HCT116 (cell line): ENCODE data around the gene RAD17. TPM values are rescaled to one million over a fixed set of nuclear protein-coding genes. Genes with fewer than 3 reads are reported as not detected.

Experiments used
- ATAC-seq: fragments of 200-7000 bp; cut with Tn5 transposase; 2 replicates; pipeline ENCODE4 v1.9.1; 2020; ENCODE audit warnings: mild to moderate bottlenecking, moderate library complexity
- BruUV-seq: library from RNA; stranded (reverse); fragments of 400-500 nt; replicated peaks from 2 replicates; lab custom pipeline; 2021; lab: Mats Ljungman, UMichigan
- CTCF ChIA-PET: fragments of 300-600 bp; sonication (Branson Sonifier 250); formaldehyde crosslinking; loops from one replicate; lab custom pipeline; 2021; ENCODE audit warnings: antibody characterized with exemption; lab: Charles Lee
- POLR2A ChIA-PET: fragments of 300-600, 350-600 bp; sonication (Branson Sonifier 250); formaldehyde crosslinking; loops from one replicate; lab custom pipeline; 2021; ENCODE audit warnings: antibody characterized with exemption; lab: Charles Lee
- RAD21 ChIA-PET, 2 experiments: fragments of 300-600 bp; sonication (Branson Sonifier 250); formaldehyde crosslinking; loops; one replicate each; lab custom pipeline; 2023; ENCODE audit warnings: low total read pairs in 2 of 2; ENCODE audit not compliant: uncharacterized antibody in 2 of 2, unreplicated experiment in 2 of 2, low non-redundant PET in 1 of 2; lab: Charles Lee
- DNase-seq: peaks from one replicate; pipeline ENCODE4 v3.0.0-alpha.2; 2010; ENCODE audit warnings: low read depth, low spot score
- H2AFZ ChIP-seq: fragments of 200-600 bp; shearing (Covaris generic), sonication (generic); 2 replicates; pipeline ENCODE4 v1.6.1; 2017; ENCODE audit warnings: low read depth, mixed run types, mixed read lengths, antibody characterized with exemption, low read length; ENCODE audit not compliant: poor library complexity, severe bottlenecking
- H3K27ac ChIP-seq: 2 replicates; pipeline ENCODE4 v1.5.1; 2012; ENCODE audit warnings: low read depth, low read length
- H3K27me3 ChIP-seq: fragments of 200-600 bp; sonication (generic); 2 replicates; pipeline ENCODE4 v1.6.1; 2016; ENCODE audit warnings: mixed run types, low read length, mixed read lengths; ENCODE audit not compliant: insufficient read depth
- H3K36me3 ChIP-seq, 2 experiments: fragments of 200-500 bp in 1 of 2; fragments of 200-600 bp in 1 of 2; sonication (Bioruptor generic) in 1 of 2; sonication (generic) in 1 of 2; 2 replicates each; pipeline versions ENCODE4 v1.5.1 to v1.6.1; 2014 to 2016; ENCODE audit warnings: low read length in 2 of 2, inconsistent platforms in 1 of 2, mixed read lengths in 1 of 2, mixed run types in 1 of 2; ENCODE audit not compliant: insufficient read depth in 2 of 2, control insufficient read depth in 1 of 2
- H3K4me1 ChIP-seq, 2 experiments: fragments of 200-600 bp in 1 of 2; sonication (generic) in 1 of 2; 2 replicates each; pipeline versions ENCODE4 v1.5.1 to v1.6.1; 2012 to 2017; ENCODE audit warnings: low read length in 2 of 2, inconsistent platforms in 1 of 2, mild to moderate bottlenecking in 1 of 2, mixed read lengths in 1 of 2, mixed run types in 1 of 2, moderate library complexity in 1 of 2; ENCODE audit not compliant: insufficient read depth in 2 of 2, control insufficient read depth in 1 of 2
- H3K4me2 ChIP-seq: fragments of 200-600 bp; sonication (generic); 2 replicates; pipeline ENCODE4 v1.6.1; 2017; ENCODE audit warnings: mixed run types, low read length, mixed read lengths
- H3K4me3 ChIP-seq, 2 experiments: fragments of 200-600 bp in 1 of 2; sonication (generic) in 1 of 2; replicated peaks in 1 of 2; 2 replicates each; pipeline ENCODE4 v1.5.1; 2011 to 2016; ENCODE audit warnings: low read length in 2 of 2, control low read depth in 1 of 2, low read depth in 1 of 2, mild to moderate bottlenecking in 1 of 2, mixed read lengths in 1 of 2, mixed run types in 1 of 2
- H3K79me2 ChIP-seq: fragments of 200-600 bp; sonication (generic); 2 replicates; pipeline ENCODE4 v1.6.1; 2017; ENCODE audit warnings: mild to moderate bottlenecking, mixed run types, low read length, moderate library complexity, mixed read lengths; ENCODE audit not compliant: insufficient read depth
- H3K9ac ChIP-seq: fragments of 200-600 bp; sonication (generic); 2 replicates; pipeline ENCODE4 v1.6.1; 2016; ENCODE audit warnings: low read length, mixed read lengths
- H3K9me2 ChIP-seq: fragments of 200-600 bp; sonication (generic), shearing (Covaris generic); 2 replicates; pipeline ENCODE4 v1.6.1; 2017; ENCODE audit warnings: mixed run types, mild to moderate bottlenecking, moderate library complexity; ENCODE audit not compliant: insufficient read depth
- H3K9me3 ChIP-seq, 2 experiments: fragments of 200-500 bp in 1 of 2; fragments of 200-600 bp in 1 of 2; sonication (Bioruptor generic) in 1 of 2; sonication (generic) in 1 of 2; 2 replicates each; pipeline ENCODE4 v1.6.1; 2014 to 2017; ENCODE audit warnings: low read length in 2 of 2, mixed read lengths in 2 of 2, inconsistent platforms in 1 of 2, low read depth in 1 of 2, mild to moderate bottlenecking in 1 of 2, mixed run types in 1 of 2, moderate library complexity in 1 of 2; ENCODE audit not compliant: control insufficient read depth in 1 of 2, insufficient read depth in 1 of 2
- H4K20me1 ChIP-seq: fragments of 200-600 bp; sonication (generic), shearing (Covaris generic); 2 replicates; pipeline ENCODE4 v1.6.1; 2017; ENCODE audit warnings: mixed run types, mild to moderate bottlenecking, moderate library complexity; ENCODE audit not compliant: insufficient read depth
- CBX3 ChIP-seq: IDR thresholded peaks from 2 replicates; pipeline ENCODE4 v1.6.1; 2012; ENCODE audit warnings: low read depth
- CEBPB ChIP-seq: IDR thresholded peaks from 2 replicates; pipeline ENCODE4 v1.6.1; 2012; ENCODE audit warnings: low read depth
- EGR1 ChIP-seq: IDR thresholded peaks from 2 replicates; pipeline ENCODE4 v1.6.1; 2012; ENCODE audit warnings: low read depth
- ELF1 ChIP-seq: IDR thresholded peaks from 2 replicates; pipeline ENCODE4 v1.6.1; 2012; ENCODE audit warnings: low read depth, borderline replicate concordance
- EZH2 ChIP-seq: fragments of 200-600 bp; sonication (generic); IDR thresholded peaks from 2 replicates; pipeline ENCODE4 v1.6.1; 2017; ENCODE audit warnings: antibody characterized with exemption, mixed run types
- EZH2phosphoT487 ChIP-seq: fragments of 200-600 bp; IDR thresholded peaks from 2 replicates; pipeline ENCODE4 v1.6.1; 2018; ENCODE audit warnings: antibody characterized with exemption, borderline replicate concordance
- FOSL1 ChIP-seq: IDR thresholded peaks from 2 replicates; pipeline ENCODE4 v1.6.1; 2012; ENCODE audit warnings: low read depth
- JUND ChIP-seq: IDR thresholded peaks from 2 replicates; pipeline ENCODE4 v1.6.1; 2012
- POLR2A ChIP-seq: IDR thresholded peaks from 2 replicates; pipeline ENCODE4 v1.7.0; 2011; ENCODE audit warnings: borderline replicate concordance; ENCODE audit not compliant: insufficient read depth, insufficient read length; ENCODE audit errors: extremely low read depth
- POLR2AphosphoS5 ChIP-seq: IDR thresholded peaks from 2 replicates; pipeline ENCODE4 v1.6.1; 2011; ENCODE audit warnings: mild to moderate bottlenecking, low read depth, low read length, moderate library complexity
- RAD21 ChIP-seq: IDR thresholded peaks from 2 replicates; pipeline ENCODE4 v1.6.1; 2012; ENCODE audit warnings: low read depth, mild to moderate bottlenecking
- SIN3A ChIP-seq: IDR thresholded peaks from 2 replicates; pipeline ENCODE4 v1.6.1; 2012; ENCODE audit warnings: low read depth
- SP1 ChIP-seq: IDR thresholded peaks from 2 replicates; pipeline ENCODE4 v1.6.1; 2012; ENCODE audit warnings: low read depth
- SRF ChIP-seq: IDR thresholded peaks from 2 replicates; pipeline ENCODE4 v1.6.1; 2012; ENCODE audit warnings: low read depth
- TCF7L2 ChIP-seq: IDR thresholded peaks from 2 replicates; pipeline ENCODE4 v1.7.0; 2011; ENCODE audit warnings: borderline replicate concordance, inconsistent platforms; ENCODE audit not compliant: insufficient read depth, insufficient read length; ENCODE audit errors: extremely low read depth
- YY1 ChIP-seq: IDR thresholded peaks from 2 replicates; pipeline ENCODE4 v1.6.1; 2011; ENCODE audit warnings: low read length, low read depth, moderate library complexity, mild to moderate bottlenecking; ENCODE audit not compliant: insufficient replicate concordance; ENCODE audit errors: extremely low read depth
- ZFX ChIP-seq: fragments of 450-650 bp; IDR thresholded peaks from 2 replicates; pipeline ENCODE4 v1.6.1; 2017
- ZNF274 ChIP-seq: fragments of 200-500 bp; sonication (Bioruptor generic); IDR thresholded peaks from 2 replicates; pipeline ENCODE4 v1.6.1; 2014; ENCODE audit warnings: mild to moderate bottlenecking, low read depth, low read length, inconsistent platforms
- intact Hi-C: fragments of 100-400 bp; cut with micrococcal nuclease; formaldehyde crosslinking; loops from 2 replicates; pipeline ENCODE4 v1.10.0; 2022
- total RNA-seq: library from RNA; stranded (reverse); gene quantifications from one replicate; pipeline ENCODE4 v1.2.1, GENCODE V29; 2021; ENCODE audit not compliant: unreplicated experiment
- TF ChIP-seq, protein P1 (sequence below), 3 experiments: fragments of 200-600 bp in 1 of 3; sonication (generic) in 1 of 3; IDR thresholded peaks in 2 of 3; conservative IDR thresholded peaks in 1 of 3; 2 replicates each; pipeline ENCODE4 v1.5.1; 2012 to 2017; ENCODE audit warnings: low read depth in 2 of 3, low read length in 2 of 3, antibody characterized with exemption in 1 of 3, borderline replicate concordance in 1 of 3, control low read depth in 1 of 3, mild to moderate bottlenecking in 1 of 3, mixed read lengths in 1 of 3, mixed run types in 1 of 3, moderate library complexity in 1 of 3; ENCODE audit not compliant: insufficient read depth in 1 of 3
- TF ChIP-seq, protein P2 (sequence below): IDR thresholded peaks from 2 replicates; pipeline ENCODE4 v1.6.1; 2012

RAD17 gene
- total RNA-seq, 1 experiment from 2014 or later, result 29.0 TPM

DNA sequence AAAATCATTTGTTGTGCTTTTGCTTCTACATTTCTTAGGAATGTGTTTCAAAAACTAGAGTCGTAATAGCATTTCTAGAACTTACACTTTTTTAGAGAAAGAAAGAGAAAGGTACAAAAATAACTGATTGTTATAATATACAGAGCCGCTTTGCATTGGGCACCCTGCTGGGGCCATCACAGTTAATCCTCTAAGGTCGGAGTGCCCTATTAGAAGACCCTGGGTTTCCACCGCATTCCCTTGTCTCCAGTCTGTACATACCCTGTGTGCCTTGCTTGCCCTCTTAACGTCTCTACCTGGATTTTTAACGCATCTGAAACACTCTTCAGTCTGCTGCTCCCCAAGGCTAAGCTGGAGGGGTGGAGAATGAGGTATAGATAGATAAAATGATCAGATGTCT, 46.6 kb downstream of the RAD17 start:
- Histone ChIP-seq H3K36me3 (peaks cover 2 to 16% of the 10 kb centered on the region in 2 experiments; a peak in 1 of 4 replicates), H3K4me2 (peak overlapping the region; percentile 82), H3K4me3 (peak overlapping the region; percentile 78 to 94), H3K9me3 (no peaks in the 10 kb centered on the region), H3K79me2 (peaks cover 18% of the 10 kb centered on the region), H3K27me3 (no peaks in the 10 kb centered on the region), H4K20me1 (no peaks in the 10 kb centered on the region), H3K9me2 (no peaks in the 10 kb centered on the region)
- ChIA-PET RAD21 (no interaction called here), POLR2A (no interaction called here), CTCF (no interaction called here)
- intact Hi-C loops, result no loop called here
- BruUV-seq, result TSS peak; percentile 64
- TF ChIP-seq TCF7L2, result no peak
- TF ChIP-seq YY1, result no peak
- no peak for TF ChIP-seq ZFX
- no peak for TF ChIP-seq EGR1
- no peak for TF ChIP-seq EZH2
- no peak for TF ChIP-seq POLR2A
- TF ChIP-seq, protein P1, sequence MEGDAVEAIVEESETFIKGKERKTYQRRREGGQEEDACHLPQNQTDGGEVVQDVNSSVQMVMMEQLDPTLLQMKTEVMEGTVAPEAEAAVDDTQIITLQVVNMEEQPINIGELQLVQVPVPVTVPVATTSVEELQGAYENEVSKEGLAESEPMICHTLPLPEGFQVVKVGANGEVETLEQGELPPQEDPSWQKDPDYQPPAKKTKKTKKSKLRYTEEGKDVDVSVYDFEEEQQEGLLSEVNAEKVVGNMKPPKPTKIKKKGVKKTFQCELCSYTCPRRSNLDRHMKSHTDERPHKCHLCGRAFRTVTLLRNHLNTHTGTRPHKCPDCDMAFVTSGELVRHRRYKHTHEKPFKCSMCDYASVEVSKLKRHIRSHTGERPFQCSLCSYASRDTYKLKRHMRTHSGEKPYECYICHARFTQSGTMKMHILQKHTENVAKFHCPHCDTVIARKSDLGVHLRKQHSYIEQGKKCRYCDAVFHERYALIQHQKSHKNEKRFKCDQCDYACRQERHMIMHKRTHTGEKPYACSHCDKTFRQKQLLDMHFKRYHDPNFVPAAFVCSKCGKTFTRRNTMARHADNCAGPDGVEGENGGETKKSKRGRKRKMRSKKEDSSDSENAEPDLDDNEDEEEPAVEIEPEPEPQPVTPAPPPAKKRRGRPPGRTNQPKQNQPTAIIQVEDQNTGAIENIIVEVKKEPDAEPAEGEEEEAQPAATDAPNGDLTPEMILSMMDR (IDR thresholded peaks at IDR 0.05 in 2 of 3, conservative IDR thresholded peaks at IDR 0.05 in 1 of 3; ENCODE audit: borderline replicate concordance in 1 of 3, insufficient read depth in 1 of 3, low read depth in 2 of 3, low read length in 2 of 3), result no peak
- TF ChIP-seq ZNF274, result no peak
- TF ChIP-seq CBX3, result no peak
- TF ChIP-seq RAD21, result no peak
- TF ChIP-seq, protein P2, sequence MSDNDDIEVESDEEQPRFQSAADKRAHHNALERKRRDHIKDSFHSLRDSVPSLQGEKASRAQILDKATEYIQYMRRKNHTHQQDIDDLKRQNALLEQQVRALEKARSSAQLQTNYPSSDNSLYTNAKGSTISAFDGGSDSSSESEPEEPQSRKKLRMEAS, result no peak
- no peak for TF ChIP-seq CEBPB
- TF ChIP-seq JUND, result no peak
- TF ChIP-seq SRF, result no peak
- no peak for TF ChIP-seq ELF1
- TF ChIP-seq POLR2AphosphoS5, result no peak
- no peak for TF ChIP-seq SP1
- no peak for TF ChIP-seq EZH2phosphoT487
- no peak for TF ChIP-seq FOSL1
- no peak for TF ChIP-seq SIN3A
- TF ChIP-seq, all 23 proteins: peak for 0
- peaks cover 5 to 17% of the 10 kb centered on the region in 2 experiments; a peak in 3 of 4 replicates for H3K4me1 ChIP-seq
- peak overlapping the region; percentile 88 for H3K9ac ChIP-seq
- no peak overlapping the region for H2AFZ ChIP-seq
- DNase-seq, result no peak
- H3K27ac ChIP-seq, result peak overlapping the region; percentile 92; the same call in 1 of the 2 replicates
- ATAC-seq, result no peak
